Liver (tissue), 9 donors: ENCODE measurements around the gene ITGB2. TPM values are rescaled to one million over a fixed set of nuclear protein-coding genes. Genes with fewer than 3 reads are reported as not detected.

Experiments
- DNase-seq: peaks from one replicate; pipeline ENCODE4 v3.0.0-alpha.2; 2017; ENCODE audit warnings: low spot score
- H3K27ac ChIP-seq, 2 donors: one replicate each; pipeline ENCODE4 v1.7.0; 2013; ENCODE audit warnings: inconsistent platforms in 2 of 2, low read length in 2 of 2, control low read depth in 1 of 2, low read depth in 1 of 2, mild to moderate bottlenecking in 1 of 2
- H3K27me3 ChIP-seq, 4 donors: one replicate each; pipeline versions ENCODE4 v1.6.1 to v1.7.0; 2013; ENCODE audit warnings: low read length in 3 of 4, inconsistent platforms in 1 of 4, mild to moderate bottlenecking in 1 of 4, moderate library complexity in 1 of 4; ENCODE audit not compliant: control insufficient read depth in 4 of 4, insufficient read depth in 4 of 4
- H3K36me3 ChIP-seq, 4 donors: one replicate each; pipeline versions ENCODE4 v1.6.1 to v1.7.0; 2013; ENCODE audit warnings: low read length in 3 of 4, mild to moderate bottlenecking in 3 of 4, low read depth in 1 of 4, moderate library complexity in 1 of 4; ENCODE audit not compliant: control insufficient read depth in 4 of 4, insufficient read depth in 3 of 4
- H3K4me1 ChIP-seq, 4 donors: one replicate each; pipeline versions ENCODE4 v1.6.1 to v1.7.0; 2013; ENCODE audit warnings: low read length in 3 of 4, mild to moderate bottlenecking in 3 of 4, moderate library complexity in 1 of 4; ENCODE audit not compliant: control insufficient read depth in 4 of 4, insufficient read depth in 4 of 4
- H3K4me3 ChIP-seq, 3 donors: one replicate each; pipeline versions ENCODE4 v1.6.1 to v1.7.0; 2013; ENCODE audit warnings: low read length in 3 of 3, control low read depth in 1 of 3, low read depth in 1 of 3, mild to moderate bottlenecking in 1 of 3
- H3K9ac ChIP-seq, 2 donors: one replicate each; pipeline ENCODE4 v1.7.0; 2013; ENCODE audit warnings: low read length in 2 of 2, mild to moderate bottlenecking in 2 of 2, moderate library complexity in 2 of 2, control low read depth in 1 of 2, low read depth in 1 of 2
- H3K9me3 ChIP-seq, 4 donors: one replicate each; pipeline versions ENCODE4 v1.6.1 to v1.7.0; 2013; ENCODE audit warnings: low read length in 3 of 4; ENCODE audit not compliant: control insufficient read depth in 4 of 4
- ATF3 ChIP-seq: IDR thresholded peaks from 2 replicates; pipeline ENCODE4 v1.6.1; 2016; ENCODE audit warnings: antibody characterized with exemption
- CTCF ChIP-seq: fragments of 150-350 bp; IDR thresholded peaks from 2 replicates; pipeline ENCODE4 v1.5.1; 2017; ENCODE audit warnings: improper control_type of control experiment, low read depth, low read length; ENCODE audit not compliant: missing input control
- EGR1 ChIP-seq, 2 donors: IDR thresholded peaks; 2 replicates each; pipeline ENCODE4 v1.6.1; 2016 to 2018; ENCODE audit warnings: antibody characterized with exemption in 2 of 2, low read depth in 2 of 2
- FOXA1 ChIP-seq: IDR thresholded peaks from 2 replicates; pipeline ENCODE4 v1.6.1; 2016; ENCODE audit warnings: antibody characterized with exemption
- FOXA2 ChIP-seq: IDR thresholded peaks from 2 replicates; pipeline ENCODE4 v1.6.1; 2016; ENCODE audit warnings: antibody characterized with exemption
- GABPA ChIP-seq, 2 donors: IDR thresholded peaks in 1 of 2; conservative IDR thresholded peaks in 1 of 2; 2 replicates each; pipeline ENCODE4 v1.6.1; 2016; ENCODE audit warnings: antibody characterized with exemption in 2 of 2, mild to moderate bottlenecking in 1 of 2, moderate library complexity in 1 of 2
- HNF4A ChIP-seq, 2 donors: conservative IDR thresholded peaks; 2 replicates each; pipeline ENCODE4 v1.6.1; 2016; ENCODE audit warnings: antibody characterized with exemption in 2 of 2, mild to moderate bottlenecking in 2 of 2
- HNF4G ChIP-seq: IDR thresholded peaks from 2 replicates; pipeline ENCODE4 v1.6.1; 2016; ENCODE audit warnings: antibody characterized with exemption
- JUND ChIP-seq, 2 donors: IDR thresholded peaks; 2 replicates each; pipeline ENCODE4 v1.6.1; 2016; ENCODE audit warnings: antibody characterized with exemption in 2 of 2
- MAX ChIP-seq: IDR thresholded peaks from 2 replicates; pipeline ENCODE4 v1.6.1; 2016; ENCODE audit warnings: antibody characterized with exemption
- RAD21 ChIP-seq, 2 donors: IDR thresholded peaks; 2 replicates each; pipeline ENCODE4 v1.6.1; 2016; ENCODE audit warnings: antibody characterized with exemption in 2 of 2, mild to moderate bottlenecking in 2 of 2
- SP1 ChIP-seq: IDR thresholded peaks from 2 replicates; pipeline ENCODE4 v1.6.1; 2018; ENCODE audit warnings: antibody characterized with exemption, mild to moderate bottlenecking
- TAF1 ChIP-seq: conservative IDR thresholded peaks from 2 replicates; pipeline ENCODE4 v1.6.1; 2016; ENCODE audit warnings: antibody characterized with exemption, mild to moderate bottlenecking
- YY1 ChIP-seq: IDR thresholded peaks from 2 replicates; pipeline ENCODE4 v1.6.1; 2016; ENCODE audit warnings: antibody characterized with exemption, mild to moderate bottlenecking
- ZBTB33 ChIP-seq: IDR thresholded peaks from 2 replicates; pipeline ENCODE4 v1.6.1; 2016; ENCODE audit warnings: antibody characterized with exemption
- WGBS: extraction: QIAGEN DNeasy Blood & Tissue Kit; methylation state at CpG from one replicate; pipeline ENCODE4 v1.1.7; 2013; 5-methylcytosine and 5-hydroxymethylcytosine counted together
- polyA plus RNA-seq, 2 donors: library from polyadenylated mRNA; stranded (reverse) in 1 of 2; unstranded in 1 of 2; fragments of 200-250 nt in 1 of 2; fragments of >200 nt in 1 of 2; fragmentation: Nextera tagmentation in 1 of 2; extraction: Ambion mirVana in 1 of 2; gene quantifications; one replicate each; pipeline versions ENCODE4 v1.2.1 to v1.2.3, GENCODE V29; 2013 to 2015
- total RNA-seq, 2 donors: library from RNA; depleted of rRNA; stranded (reverse); fragments of >200 nt; gene quantifications; one replicate each; pipeline ENCODE4 v1.2.3, GENCODE V29; 2014
- donor health status: healthy.
- donor health status: healthy.
- donor health status: healthy.
- donor health status: healthy.
- donor health status: healthy.

ITGB2 gene
- total and polyA plus RNA-seq, 4 donors, result 9.6 to 50.6 (median 28.7) TPM

- TF ChIP-seq CTCF (no peak), ZBTB33 (no peak), HNF4A (conservative IDR thresholded peaks at IDR 0.05) (no peak), FOXA1 (no peak)
These were observed 16.4 kb downstream of the ITGB2 start (continued) for GRCh38 chr21:44904141-44904923.

DNA sequence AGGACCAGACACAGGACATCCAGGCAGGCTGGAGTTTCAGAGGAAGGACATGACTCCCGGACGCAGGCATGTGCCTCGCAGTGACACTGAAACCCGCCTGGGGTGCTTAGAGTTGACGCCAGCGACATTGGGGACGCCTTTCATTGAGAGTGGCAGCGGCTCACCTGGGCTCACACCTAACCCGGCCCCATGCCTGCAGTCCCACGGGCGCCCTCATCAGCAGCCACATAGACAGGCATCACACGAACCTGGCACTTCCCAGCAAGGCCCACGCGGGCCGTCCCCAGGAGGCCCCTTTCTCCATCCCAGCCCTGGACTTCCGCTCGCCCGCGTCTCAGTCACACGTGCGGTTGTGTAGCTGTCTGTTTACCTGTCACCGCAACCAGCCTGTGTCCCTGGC lies 17.0 kb downstream of the ITGB2 start:
- no peak overlapping the region for H3K4me3 ChIP-seq
- H3K9me3 ChIP-seq, result no peaks in the 10 kb centered on the region
- DNase-seq, result no peak
- H3K27me3 ChIP-seq, result no peaks in the 10 kb centered on the region
- 93% methylated on average over 22 of the region's 22 CpGs for WGBS
- no peak overlapping the region for H3K27ac ChIP-seq
- TF ChIP-seq SP1, result no peak
- TF ChIP-seq FOXA2, result no peak
- no peak for TF ChIP-seq MAX
- TF ChIP-seq CTCF, result no peak
- TF ChIP-seq EGR1 (IDR thresholded peaks at IDR 0.05; ENCODE audit: low read depth in 2 of 2), result no peak
- no peak for TF ChIP-seq JUND (IDR thresholded peaks at IDR 0.05)
- no peak for TF ChIP-seq FOXA1
- TF ChIP-seq TAF1, result no peak
- H3K4me1 ChIP-seq, result peaks cover 0 to 2% (median 1%) of the 10 kb centered on the region in 4 donors
- no peak overlapping the region for H3K9ac ChIP-seq
- H3K36me3 ChIP-seq, result peaks cover 0 to 11% (median 0%) of the 10 kb centered on the region in 4 donors

DNA sequence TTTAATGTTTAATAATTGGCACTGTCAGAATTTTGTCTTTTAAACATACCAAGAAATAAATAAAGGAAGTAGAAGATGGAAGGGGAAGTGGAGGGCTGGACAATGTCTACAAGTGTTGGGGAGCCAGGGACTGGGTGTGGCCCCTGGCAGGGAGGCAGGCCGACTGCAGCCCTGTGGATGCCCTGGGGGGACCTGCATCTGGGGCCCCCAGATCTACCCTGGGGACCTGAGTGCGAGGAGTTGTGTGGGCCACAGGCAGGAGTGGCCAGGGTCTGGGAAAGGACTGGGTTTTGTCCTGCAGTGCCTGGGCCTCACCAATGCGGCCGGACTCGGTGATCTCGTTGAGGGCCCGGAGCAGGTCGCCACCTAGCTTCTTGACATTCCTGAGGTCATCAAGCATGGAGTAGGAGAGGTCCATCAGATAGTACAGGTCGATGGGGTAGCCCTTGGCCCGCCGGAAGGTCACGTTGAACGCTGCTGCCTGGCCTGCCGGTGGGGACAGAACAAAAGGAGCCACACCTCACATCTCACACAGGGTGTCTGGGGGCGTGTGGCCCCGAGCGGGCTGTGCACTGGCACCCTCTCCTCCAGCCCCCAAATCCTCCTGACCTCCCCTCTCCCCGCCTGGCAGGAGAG lies 17.5 kb downstream of the ITGB2 start:
- Histone ChIP-seq H3K4me3 (no peak overlapping the region), H3K4me1 (peaks cover 0 to 2% (median under 1%) of the 10 kb centered on the region in 4 donors), H3K27me3 (no peaks in the 10 kb centered on the region), H3K9me3 (no peaks in the 10 kb centered on the region), H3K9ac (no peak overlapping the region), H3K36me3 (peaks cover 0 to 11% (median 0%) of the 10 kb centered on the region in 4 donors), H3K27ac (no peak overlapping the region)
- WGBS, result 90% methylated on average over 18 of the region's 18 CpGs
- no peak for DNase-seq
- no peak for TF ChIP-seq EGR1 (IDR thresholded peaks at IDR 0.05; ENCODE audit: low read depth in 2 of 2)
- no peak for TF ChIP-seq FOXA2
- no peak for TF ChIP-seq HNF4G
- TF ChIP-seq YY1, result no peak
- TF ChIP-seq RAD21 (IDR thresholded peaks at IDR 0.05), result no peak
- TF ChIP-seq GABPA (IDR thresholded peaks at IDR 0.05 in 1 of 2, conservative IDR thresholded peaks at IDR 0.05 in 1 of 2), result no peak
- no peak for TF ChIP-seq ATF3
- no peak for TF ChIP-seq JUND (IDR thresholded peaks at IDR 0.05)
- TF ChIP-seq SP1, result no peak
- TF ChIP-seq TAF1, result no peak
- TF ChIP-seq MAX, result no peak
- TF ChIP-seq CTCF, result no peak
- no peak for TF ChIP-seq HNF4A (conservative IDR thresholded peaks at IDR 0.05)
